Measurements from ENCODE around the gene DLGAP3. TPM values are rescaled to one million over a fixed set of nuclear protein-coding genes. Genes with fewer than 3 reads are reported as not detected.

DLGAP3 gene
- total and polyA plus RNA-seq, 4 donors: 0.05 to 0.19 (median 0.08) TPM

GRCh38 chr1:34852677-34853217, 76.7 kb downstream of the DLGAP3 start:
- peak overlapping the region in 1 of 2 donors; percentile 62 for H3K27ac ChIP-seq (ENCODE audit: low read depth in 1 of 2, low read length in 2 of 2)
- peaks cover 4 to 25% (median 20%) of the 10 kb centered on the region in 4 donors for H3K36me3 ChIP-seq (ENCODE audit: control insufficient read depth in 4 of 4, insufficient read depth in 3 of 4, low read depth in 1 of 4, low read length in 3 of 4)

More at GRCh38 chr1:34852677-34853217, 76.7 kb downstream of the DLGAP3 start:
- Histone ChIP-seq H3K4me3 (ENCODE audit: low read depth in 1 of 3, low read length in 3 of 3) (no peak overlapping the region), H3K9me3 (ENCODE audit: control insufficient read depth in 4 of 4, low read length in 3 of 4) (no peaks in the 10 kb centered on the region), H3K9ac (ENCODE audit: low read depth in 1 of 2, low read length in 2 of 2) (no peak overlapping the region), H3K4me1 (ENCODE audit: control insufficient read depth in 4 of 4, insufficient read depth in 4 of 4, low read length in 3 of 4) (peaks cover 0 to 28% (median 23%) of the 10 kb centered on the region in 4 donors), H3K27me3 (ENCODE audit: control insufficient read depth in 4 of 4, insufficient read depth in 4 of 4, low read length in 3 of 4) (no peaks in the 10 kb centered on the region)
- peak; percentile 91 for DNase-seq (ENCODE audit: low spot score)
- WGBS: 26% methylated on average over 6 of the region's 6 CpGs
- peak; percentile 94 to 95 for TF ChIP-seq RAD21 (IDR thresholded peaks at IDR 0.05)
- no peak for TF ChIP-seq YY1 (IDR thresholded peaks at IDR 0.05)
- TF ChIP-seq HNF4G (IDR thresholded peaks at IDR 0.05): no peak
- peak; percentile 26 for TF ChIP-seq REST (IDR thresholded peaks at IDR 0.05)
- TF ChIP-seq FOXA1 (IDR thresholded peaks at IDR 0.05): no peak
- peak in 1 of 2 donors; percentile 16 for TF ChIP-seq JUND (IDR thresholded peaks at IDR 0.05)
- peak; percentile 23 to 54 for TF ChIP-seq RXRA (IDR thresholded peaks at IDR 0.05)
- TF ChIP-seq CTCF (IDR thresholded peaks at IDR 0.05; ENCODE audit: low read depth, low read length, missing input control): peak; percentile 100
- peak; percentile 22 to 29 for TF ChIP-seq HNF4A (conservative IDR thresholded peaks at IDR 0.05)
- peak; percentile 60 for TF ChIP-seq NR2F2 (IDR thresholded peaks at IDR 0.05)
- TF ChIP-seq GABPA (IDR thresholded peaks at IDR 0.05 in 1 of 2, conservative IDR thresholded peaks at IDR 0.05 in 1 of 2): peak in 1 of 2 donors; percentile 14
- no peak for TF ChIP-seq EGR1 (IDR thresholded peaks at IDR 0.05; ENCODE audit: low read depth in 2 of 2)
- no peak for TF ChIP-seq MAX (IDR thresholded peaks at IDR 0.05)

Data from liver (tissue), 9 donors.